ENCODE measurements around the gene DIPK1A.

Gene DIPK1A

DNA sequence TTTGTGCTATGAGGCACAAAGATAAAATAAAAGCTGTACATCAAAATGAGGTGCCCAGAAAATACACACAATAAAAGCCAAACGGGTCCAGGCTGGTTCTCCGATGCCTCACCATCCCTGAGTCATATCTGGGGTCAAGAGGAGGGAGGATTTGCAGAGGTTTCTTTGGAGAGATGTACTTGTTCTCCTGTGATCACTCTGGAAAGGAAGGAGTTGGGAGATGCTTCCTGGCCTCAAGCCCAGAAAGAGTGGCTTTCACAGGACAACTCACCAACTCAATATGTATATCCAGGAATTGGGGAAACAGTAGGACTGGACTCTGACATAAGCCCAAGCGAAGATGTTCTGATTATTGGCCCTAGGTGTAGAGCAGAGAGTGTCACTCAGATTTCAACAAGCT lies 51.9 kb downstream of the DIPK1A start:
- TF ChIP-seq, protein P1, sequence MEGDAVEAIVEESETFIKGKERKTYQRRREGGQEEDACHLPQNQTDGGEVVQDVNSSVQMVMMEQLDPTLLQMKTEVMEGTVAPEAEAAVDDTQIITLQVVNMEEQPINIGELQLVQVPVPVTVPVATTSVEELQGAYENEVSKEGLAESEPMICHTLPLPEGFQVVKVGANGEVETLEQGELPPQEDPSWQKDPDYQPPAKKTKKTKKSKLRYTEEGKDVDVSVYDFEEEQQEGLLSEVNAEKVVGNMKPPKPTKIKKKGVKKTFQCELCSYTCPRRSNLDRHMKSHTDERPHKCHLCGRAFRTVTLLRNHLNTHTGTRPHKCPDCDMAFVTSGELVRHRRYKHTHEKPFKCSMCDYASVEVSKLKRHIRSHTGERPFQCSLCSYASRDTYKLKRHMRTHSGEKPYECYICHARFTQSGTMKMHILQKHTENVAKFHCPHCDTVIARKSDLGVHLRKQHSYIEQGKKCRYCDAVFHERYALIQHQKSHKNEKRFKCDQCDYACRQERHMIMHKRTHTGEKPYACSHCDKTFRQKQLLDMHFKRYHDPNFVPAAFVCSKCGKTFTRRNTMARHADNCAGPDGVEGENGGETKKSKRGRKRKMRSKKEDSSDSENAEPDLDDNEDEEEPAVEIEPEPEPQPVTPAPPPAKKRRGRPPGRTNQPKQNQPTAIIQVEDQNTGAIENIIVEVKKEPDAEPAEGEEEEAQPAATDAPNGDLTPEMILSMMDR (IDR thresholded peaks at IDR 0.05; ENCODE audit: low read depth, low read length): no peak
- H3K27me3 ChIP-seq (ENCODE audit: insufficient read depth, low read depth, severe bottlenecking): no peaks in the 10 kb centered on the region
- no peaks in the 10 kb centered on the region for H3K9me3 ChIP-seq (ENCODE audit: severe bottlenecking)
- H3K4me3 ChIP-seq (ENCODE audit: low read depth, low read length): no peak overlapping the region
- no peak for DNase-seq
- H3K36me3 ChIP-seq: no peaks in the 10 kb centered on the region
- no peak overlapping the region for H3K27ac ChIP-seq

DNA sequence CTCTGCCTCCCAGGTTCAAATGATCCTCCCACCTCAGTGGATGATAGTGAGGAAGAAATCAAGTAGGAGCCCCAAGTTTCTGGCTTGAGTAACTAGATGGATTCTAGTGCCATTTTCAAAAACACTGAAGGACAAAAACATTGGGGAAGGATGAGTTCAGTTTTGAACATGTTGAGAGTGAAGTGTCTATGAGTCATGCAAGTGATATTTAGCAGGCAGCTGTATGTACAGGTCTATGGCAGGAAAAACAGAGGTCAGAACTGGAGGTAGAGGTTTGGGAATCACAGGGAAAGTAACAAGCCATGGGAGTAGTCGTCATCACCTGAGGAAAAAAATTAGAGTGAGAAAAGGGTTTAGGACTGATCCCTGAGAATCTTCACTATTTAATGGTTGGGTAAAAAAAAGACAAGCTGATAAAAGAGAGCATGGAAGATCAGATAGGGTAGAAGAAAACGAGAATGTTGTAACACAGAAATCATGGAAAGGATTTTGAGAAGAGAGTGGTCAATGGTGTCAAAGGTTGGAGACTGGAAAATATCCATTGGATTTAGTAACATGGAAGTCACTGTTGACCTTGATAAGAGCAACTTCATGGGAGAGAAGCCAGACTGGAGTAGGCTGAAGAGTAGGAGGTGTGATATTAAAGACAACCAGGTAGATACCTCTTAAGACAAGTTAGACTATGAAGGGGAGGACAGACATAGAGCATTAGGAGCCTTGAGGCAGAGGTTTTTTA lies 53.1 kb downstream of the DIPK1A start:
- TF ChIP-seq, protein P1 (IDR thresholded peaks at IDR 0.05; ENCODE audit: low read depth, low read length): no peak
- H3K9me3 ChIP-seq (ENCODE audit: severe bottlenecking): no peaks in the 10 kb centered on the region
- DNase-seq: no peak
- H3K4me3 ChIP-seq (ENCODE audit: low read depth, low read length): no peak overlapping the region
- H3K27ac ChIP-seq: no peak overlapping the region
- H3K36me3 ChIP-seq: no peaks in the 10 kb centered on the region
- H3K27me3 ChIP-seq (ENCODE audit: insufficient read depth, low read depth, severe bottlenecking): no peaks in the 10 kb centered on the region

DNA sequence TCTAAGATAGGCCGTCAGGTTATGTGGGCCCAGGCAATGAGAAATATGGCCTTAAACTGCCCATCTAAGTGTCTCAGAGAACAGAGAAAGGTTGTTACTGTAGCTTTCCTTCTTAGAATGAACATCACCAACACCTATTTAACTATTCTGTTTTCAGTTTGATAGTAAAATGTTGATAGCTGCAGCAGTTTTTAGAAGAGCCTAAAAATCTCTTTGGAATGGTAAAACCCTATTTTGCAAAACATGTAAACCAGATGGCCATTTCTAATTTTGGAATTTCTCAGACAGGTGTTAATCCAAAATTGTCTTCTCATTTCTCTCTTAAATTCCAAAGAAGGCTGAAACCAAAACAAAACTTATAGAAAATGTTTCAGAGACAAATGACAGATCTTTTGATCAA lies 57.5 kb downstream of the DIPK1A start:
- H3K36me3 ChIP-seq: no peaks in the 10 kb centered on the region
- no peak for DNase-seq
- no peaks in the 10 kb centered on the region for H3K9me3 ChIP-seq (ENCODE audit: severe bottlenecking)
- TF ChIP-seq, protein P1 (IDR thresholded peaks at IDR 0.05; ENCODE audit: low read depth, low read length): no peak
- no peaks in the 10 kb centered on the region for H3K27me3 ChIP-seq (ENCODE audit: insufficient read depth, low read depth, severe bottlenecking)
- no peak overlapping the region for H3K27ac ChIP-seq
- no peak overlapping the region for H3K4me3 ChIP-seq (ENCODE audit: low read depth, low read length)

DNA sequence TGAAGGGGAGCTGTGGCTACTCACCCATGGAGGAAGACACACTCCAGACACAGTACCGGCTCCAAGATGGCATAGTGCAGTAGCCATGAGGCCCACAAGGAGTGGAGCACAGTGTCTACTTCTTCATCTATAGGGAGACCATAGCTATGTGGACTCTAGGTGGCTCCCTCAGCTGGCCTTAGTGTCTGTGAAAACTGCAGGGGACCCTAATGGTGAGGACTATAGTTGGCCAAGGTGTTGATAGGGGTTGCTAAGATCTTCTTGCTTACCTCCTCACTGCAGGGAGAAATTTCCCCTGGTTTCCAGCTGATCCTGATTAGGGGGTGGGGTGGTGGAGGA lies 58.9 kb downstream of the DIPK1A start:
- DNase-seq: no peak
- TF ChIP-seq, protein P1 (IDR thresholded peaks at IDR 0.05; ENCODE audit: low read depth, low read length): 0 out of 2 replicates have a peak, but pooled peaks have one; percentile 1
- no peak overlapping the region for H3K27ac ChIP-seq

DNA sequence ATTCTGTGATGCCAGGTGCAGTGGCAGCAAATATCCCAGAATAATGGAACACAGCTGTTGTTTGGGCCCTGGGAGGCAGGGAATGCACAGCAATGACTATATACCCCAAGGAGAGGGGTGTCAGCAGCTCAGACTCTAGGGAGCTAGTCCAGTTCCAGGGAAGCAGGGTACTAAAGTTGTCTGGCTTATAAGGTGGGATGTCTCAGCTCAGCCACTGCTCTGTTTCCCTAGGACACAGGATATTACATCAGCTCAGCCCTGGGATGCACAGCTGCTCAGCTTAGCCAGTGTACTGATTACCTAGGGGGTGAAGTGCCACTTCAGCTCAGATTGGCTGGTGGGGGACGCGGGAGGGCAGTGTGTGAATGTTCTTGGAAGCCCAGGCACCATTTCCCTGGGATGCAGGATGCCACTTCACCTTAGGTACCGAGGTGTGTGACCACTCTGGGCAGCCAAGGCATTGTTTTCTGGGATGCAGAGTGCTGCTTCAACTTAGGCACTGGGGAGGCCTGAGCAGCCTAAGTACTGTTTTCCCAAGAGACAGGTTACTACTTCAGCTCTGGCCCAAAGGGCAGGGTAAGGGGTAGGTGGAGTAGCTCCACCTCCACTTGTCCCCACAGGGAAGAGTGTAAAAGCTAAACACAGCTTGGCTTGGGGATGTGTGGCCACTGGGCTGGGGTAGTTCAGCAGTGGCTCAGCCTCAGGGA lies 59.4 kb downstream of the DIPK1A start:
- Histone ChIP-seq H3K4me3 (ENCODE audit: low read depth, low read length) (no peak overlapping the region), H3K36me3 (no peaks in the 10 kb centered on the region), H3K27ac (no peak overlapping the region), H3K9me3 (ENCODE audit: severe bottlenecking) (no peaks in the 10 kb centered on the region), H3K27me3 (ENCODE audit: insufficient read depth, low read depth, severe bottlenecking) (no peaks in the 10 kb centered on the region)
- DNase-seq: no peak
- TF ChIP-seq, protein P1 (IDR thresholded peaks at IDR 0.05; ENCODE audit: low read depth, low read length): no peak

More for the DNA sequence above, 58.9 kb downstream of the DIPK1A start:
- no peaks in the 10 kb centered on the region for H3K9me3 ChIP-seq (ENCODE audit: severe bottlenecking)
- H3K4me3 ChIP-seq (ENCODE audit: low read depth, low read length): no peak overlapping the region
- H3K27me3 ChIP-seq (ENCODE audit: insufficient read depth, low read depth, severe bottlenecking): no peaks in the 10 kb centered on the region
- H3K36me3 ChIP-seq: no peaks in the 10 kb centered on the region
